ENCODE data around the gene TNFSF13. TPM values are rescaled to one million over a fixed set of nuclear protein-coding genes. Genes with fewer than 3 reads are reported as not detected.

TNFSF13 gene
- total and polyA plus RNA-seq, 2 of the 4 experiments (the other 2 are of a cell fraction): 1.3 TPM; not detected in 1

- H2AK9ac ChIP-seq (replicated peaks; ENCODE audit: low read depth, low read length, poor library complexity): no peak overlapping the region
- no peak overlapping the region for H3K9ac ChIP-seq (ENCODE audit: low read depth, low read length)
- DNase-seq (no peak), ATAC-seq (ENCODE audit: low read depth) (no peak)
- no peak overlapping the region for H3K4me2 ChIP-seq (ENCODE audit: low read depth, low read length)
- H3K4me1 ChIP-seq (ENCODE audit: control insufficient read depth, insufficient read depth, low read length): no peaks in the 10 kb centered on the region
- intact Hi-C loops (cut with micrococcal nuclease): no loop called here
- no peak overlapping the region for H3K56ac ChIP-seq (ENCODE audit: extremely low read depth, insufficient read depth, low read length)
- H3K23ac ChIP-seq (ENCODE audit: low read depth, low read length): no peak overlapping the region
- ChIA-PET POLR2A (ENCODE audit: unreplicated experiment) (no interaction called here), CTCF (interaction anchor here (0.6 to 2.1 kb wide), 2 partner anchors 52 to 67 kb away, joined by 5 to 8 read pairs; no protein-coding TSS in a partner anchor)
- in situ Hi-C loops (cut with MboI; ENCODE audit: low sequenced_read_pairs): no loop called here
- dilution Hi-C loops (cut with HindIII; ENCODE audit: low sequenced_read_pairs, unreplicated experiment): no loop called here
- H4K20me1 ChIP-seq (ENCODE audit: insufficient read depth, low read length): no peaks in the 10 kb centered on the region
- H4K5ac ChIP-seq (ENCODE audit: low read depth, low read length): no peak overlapping the region
- H3K27ac ChIP-seq (ENCODE audit: insufficient read depth, low read length): no peak overlapping the region
- H4K8ac ChIP-seq (ENCODE audit: low read depth in 2 of 2, low read length in 2 of 2): no peak overlapping the region
- H3K14ac ChIP-seq (replicated peaks; ENCODE audit: low read depth, low read length): no peak overlapping the region
- 88% methylated on average over 3 of the region's 9 CpGs; no CpG with 5 or more reads in 1 of the 2 experiments for WGBS, 2 experiments (ENCODE audit: extremely low coverage in 2 of 2, insufficient read length in 1 of 2)
- H3K9me1 ChIP-seq (ENCODE audit: insufficient read depth, low read length): no peaks in the 10 kb centered on the region; the same call in 1 of the 2 replicates
- H2AK5ac ChIP-seq (ENCODE audit: low read depth, low read length): no peak overlapping the region
- no peak overlapping the region for H2BK20ac ChIP-seq (ENCODE audit: low read depth, low read length)
- H3K27me3 ChIP-seq (ENCODE audit: control insufficient read depth, insufficient read depth, low read length): no peaks in the 10 kb centered on the region
- H2BK120ac ChIP-seq (ENCODE audit: low read depth, low read length): no peak overlapping the region
- TF ChIP-seq CEBPB (IDR thresholded peaks at IDR 0.05; ENCODE audit: low read depth, low read length) (no peak), SMC3 (IDR thresholded peaks at IDR 0.05; ENCODE audit: low read depth, low read length) (no peak), MAFK (IDR thresholded peaks at IDR 0.05; ENCODE audit: low read depth, low read length) (no peak), NFE2L2 (IDR thresholded peaks at IDR 0.05; ENCODE audit: low read depth, low read length) (no peak)
- peaks cover 4 to 11% of the 10 kb centered on the region in 2 experiments; a peak in 2 of 4 replicates for H3K79me1 ChIP-seq (ENCODE audit: low read depth in 1 of 2, low read length in 2 of 2)
- H3K9me3 ChIP-seq (ENCODE audit: control insufficient read depth, insufficient read depth, low read length): no peaks in the 10 kb centered on the region
- H3K4ac ChIP-seq (ENCODE audit: low read depth, low read length): no peak overlapping the region
- BruUV-seq (replicated peaks): no TSS peak
- H3K18ac ChIP-seq (ENCODE audit: low read depth, low read length): no peak overlapping the region
- H4K91ac ChIP-seq (ENCODE audit: insufficient read depth, low read depth, low read length): no peak overlapping the region
- peaks cover 73% of the 10 kb centered on the region for H3K36me3 ChIP-seq (ENCODE audit: control insufficient read depth, insufficient read depth, low read length)
- no peak overlapping the region for H2BK5ac ChIP-seq (ENCODE audit: low read depth, low read length, poor library complexity, severe bottlenecking)
- no peak overlapping the region for H2AFZ ChIP-seq (replicated peaks; ENCODE audit: low read length, poor library complexity)
- H3K4me3 ChIP-seq (ENCODE audit: insufficient read depth, low read depth, low read length): no peak overlapping the region
- H2BK15ac ChIP-seq (ENCODE audit: low read depth, low read length): no peak overlapping the region
These were observed 49.7 kb upstream of the TNFSF13 start for GRCh38 chr17:7508846-7509245.

Data from IMR-90 (cell line).